MM.1S (cell line): Measurements from ENCODE around the gene CPLX1.
"Not testable (repeated sequence)": the region's sequence is repeated elsewhere in the genome, so short reads cannot be mapped to it uniquely, and the experiment has no call there.

Experiments
- DNase-seq: peaks from one replicate; pipeline ENCODE4 v3.0.0-alpha.2; 2015
- H2AFZ ChIP-seq: fragments of 300-600 bp; sonication (generic); 2 replicates; pipeline ENCODE4 v1.6.0; 2016; ENCODE audit warnings: antibody characterized with exemption, low read length
- H3F3A ChIP-seq: fragments of 300-600 bp; sonication (generic); 2 replicates; pipeline ENCODE4 v1.6.1; 2016; ENCODE audit warnings: mild to moderate bottlenecking, antibody characterized with exemption, low read length, moderate library complexity, mixed read lengths; ENCODE audit not compliant: insufficient read depth
- H3K27ac ChIP-seq: fragments of 300-600 bp; sonication (generic); 2 replicates; pipeline ENCODE4 v1.5.1; 2016; ENCODE audit warnings: mild to moderate bottlenecking, low read length
- H3K27me3 ChIP-seq: fragments of 300-600 bp; sonication (generic); replicated peaks from 2 replicates; pipeline ENCODE4 v1.6.0; 2016; ENCODE audit warnings: low read length; ENCODE audit not compliant: insufficient read depth
- H3K36me3 ChIP-seq: fragments of 300-600 bp; sonication (generic); replicated peaks from 2 replicates; pipeline ENCODE4 v1.6.1; 2016; ENCODE audit warnings: mild to moderate bottlenecking, low read length, mixed read lengths; ENCODE audit not compliant: insufficient read depth
- H3K4me1 ChIP-seq: fragments of 300-600 bp; sonication (generic); 2 replicates; pipeline ENCODE4 v1.6.1; 2016; ENCODE audit warnings: low read length, mixed read lengths
- H3K4me2 ChIP-seq: fragments of 300-600 bp; sonication (generic); 2 replicates; pipeline ENCODE4 v1.6.0; 2016; ENCODE audit warnings: low read depth, low read length
- H3K4me3 ChIP-seq: fragments of 300-600 bp; sonication (generic); 2 replicates; pipeline ENCODE4 v1.5.1; 2016; ENCODE audit warnings: low read length, mixed read lengths
- H3K79me2 ChIP-seq: fragments of 300-600 bp; sonication (generic); 2 replicates; pipeline ENCODE4 v1.6.1; 2016; ENCODE audit warnings: mixed run types, low read length, mixed read lengths
- H3K9ac ChIP-seq: fragments of 300-600 bp; sonication (generic); 2 replicates; pipeline ENCODE4 v1.6.1; 2016; ENCODE audit warnings: low read length, mixed read lengths
- H3K9me2 ChIP-seq: fragments of 300-600 bp; sonication (generic); replicated peaks from 2 replicates; pipeline ENCODE4 v1.6.1; 2016; ENCODE audit warnings: mild to moderate bottlenecking, low read length, mixed read lengths; ENCODE audit not compliant: insufficient read depth
- H3K9me3 ChIP-seq: fragments of 300-600 bp; sonication (generic); replicated peaks from 2 replicates; pipeline ENCODE4 v1.6.1; 2016; ENCODE audit warnings: mild to moderate bottlenecking, low read length, mixed read lengths; ENCODE audit not compliant: insufficient read depth
- H4K20me1 ChIP-seq: fragments of 300-600 bp; sonication (generic); 2 replicates; pipeline ENCODE4 v1.6.1; 2016; ENCODE audit warnings: mild to moderate bottlenecking, low read length, moderate library complexity, mixed read lengths; ENCODE audit not compliant: insufficient read depth
- EZH2 ChIP-seq: fragments of 300-600 bp; sonication (generic); optimal IDR thresholded peaks from 2 replicates; pipeline ENCODE3; 2017; ENCODE audit warnings: low read depth, mild to moderate bottlenecking, antibody characterized with exemption, low read length, mixed read lengths
- EZH2phosphoT487 ChIP-seq: fragments of 300-600 bp; sonication (generic); IDR thresholded peaks from 2 replicates; pipeline ENCODE4 v1.6.1; 2018; ENCODE audit warnings: antibody characterized with exemption, low read length
- TF ChIP-seq, protein P1 (sequence below): fragments of 300-600 bp; sonication (generic); IDR thresholded peaks from 2 replicates; pipeline ENCODE4 v1.5.1; 2016; ENCODE audit warnings: antibody characterized with exemption, low read length, mixed read lengths

CPLX1 gene

DNA sequence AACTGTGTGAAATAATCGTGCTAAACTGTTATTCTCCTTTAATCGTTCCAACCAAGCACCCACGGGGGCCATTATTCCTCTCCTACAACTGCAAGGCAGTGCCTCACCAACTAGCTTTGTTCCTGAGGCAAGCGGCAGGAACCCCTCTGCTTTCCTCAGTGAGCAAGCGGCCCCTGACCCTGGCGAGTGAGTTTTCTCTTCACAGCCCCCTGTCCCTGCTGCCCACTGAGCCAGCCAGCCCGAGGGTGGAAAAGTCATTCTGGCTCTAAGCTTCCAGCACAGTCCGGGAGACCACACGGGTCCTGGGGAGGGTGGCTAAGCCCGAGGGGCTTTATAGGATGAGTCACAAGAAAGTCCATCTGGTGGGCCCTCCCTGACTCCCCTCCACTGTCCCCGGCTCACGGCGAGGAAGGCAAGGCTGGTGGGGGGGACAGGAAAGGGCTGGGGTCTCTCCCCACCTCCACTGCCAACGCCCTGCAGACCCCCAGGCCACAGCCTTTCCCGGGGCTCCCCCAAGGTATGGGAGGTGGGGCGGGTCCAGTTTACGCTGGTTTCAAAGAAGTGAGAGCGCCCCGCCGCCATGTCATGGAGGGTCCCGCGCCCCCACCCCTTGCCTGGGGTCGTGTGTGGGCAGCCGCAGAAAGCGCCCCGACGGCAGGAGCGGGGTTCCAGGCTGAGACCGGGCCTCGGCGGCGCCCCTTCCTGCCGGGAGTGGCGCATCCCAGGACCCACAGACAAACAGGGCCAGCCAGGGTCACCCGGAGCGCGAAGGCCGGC, 45.0 kb downstream of the CPLX1 start:
- H2AFZ ChIP-seq = peak overlapping the region; percentile 75
- no peaks in the 10 kb centered on the region for H3K27me3 ChIP-seq
- peaks cover 20% of the 10 kb centered on the region for H3K36me3 ChIP-seq
- H3K9me2 ChIP-seq = no peaks in the 10 kb centered on the region
- H3K79me2 ChIP-seq = peaks cover 46% of the 10 kb centered on the region
- H3F3A ChIP-seq = no peaks in the 10 kb centered on the region
- H3K9me3 ChIP-seq = no peaks in the 10 kb centered on the region; the same call in 1 of the 2 replicates
- DNase-seq = peak; percentile 6
- H3K4me3 ChIP-seq = peak overlapping the region; percentile 98
- H3K27ac ChIP-seq = peak overlapping the region; percentile 81; the same call in 1 of the 2 replicates
- peak overlapping the region; percentile 96 for H3K9ac ChIP-seq
- no peaks in the 10 kb centered on the region for H3K4me1 ChIP-seq
- peak overlapping the region; percentile 90 for H3K4me2 ChIP-seq
- no peaks in the 10 kb centered on the region for H4K20me1 ChIP-seq
- no peak for TF ChIP-seq EZH2phosphoT487
- TF ChIP-seq, protein P1, sequence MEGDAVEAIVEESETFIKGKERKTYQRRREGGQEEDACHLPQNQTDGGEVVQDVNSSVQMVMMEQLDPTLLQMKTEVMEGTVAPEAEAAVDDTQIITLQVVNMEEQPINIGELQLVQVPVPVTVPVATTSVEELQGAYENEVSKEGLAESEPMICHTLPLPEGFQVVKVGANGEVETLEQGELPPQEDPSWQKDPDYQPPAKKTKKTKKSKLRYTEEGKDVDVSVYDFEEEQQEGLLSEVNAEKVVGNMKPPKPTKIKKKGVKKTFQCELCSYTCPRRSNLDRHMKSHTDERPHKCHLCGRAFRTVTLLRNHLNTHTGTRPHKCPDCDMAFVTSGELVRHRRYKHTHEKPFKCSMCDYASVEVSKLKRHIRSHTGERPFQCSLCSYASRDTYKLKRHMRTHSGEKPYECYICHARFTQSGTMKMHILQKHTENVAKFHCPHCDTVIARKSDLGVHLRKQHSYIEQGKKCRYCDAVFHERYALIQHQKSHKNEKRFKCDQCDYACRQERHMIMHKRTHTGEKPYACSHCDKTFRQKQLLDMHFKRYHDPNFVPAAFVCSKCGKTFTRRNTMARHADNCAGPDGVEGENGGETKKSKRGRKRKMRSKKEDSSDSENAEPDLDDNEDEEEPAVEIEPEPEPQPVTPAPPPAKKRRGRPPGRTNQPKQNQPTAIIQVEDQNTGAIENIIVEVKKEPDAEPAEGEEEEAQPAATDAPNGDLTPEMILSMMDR = no peak
- TF ChIP-seq EZH2 = no peak

DNA sequence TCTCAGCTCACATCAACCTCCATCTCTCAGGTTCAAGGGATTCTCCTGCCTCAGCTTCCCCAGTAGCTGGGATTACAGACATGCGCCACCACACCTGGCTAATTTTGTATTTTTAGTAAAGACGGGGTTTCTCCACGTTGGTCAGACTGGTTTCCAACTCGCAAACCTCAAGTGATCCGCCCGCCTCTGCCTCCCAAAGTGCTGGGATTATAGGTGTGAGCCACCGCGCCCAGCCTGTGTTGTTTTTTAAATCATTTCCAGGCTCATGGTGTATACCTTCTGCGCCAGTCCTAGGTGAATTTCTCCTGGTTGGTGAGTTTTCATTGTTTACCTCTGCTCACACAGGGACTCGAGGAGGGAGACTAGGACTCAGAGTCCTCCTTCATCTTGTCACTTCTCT, 45.7 kb downstream of the CPLX1 start:
- Histone ChIP-seq H3K36me3 (peaks cover 20% of the 10 kb centered on the region), H3K4me2 (peak overlapping the region; percentile 90; the same call in 1 of the 2 replicates), H3K79me2 (peaks cover 53% of the 10 kb centered on the region)
- DNase-seq, H3K9me3 ChIP-seq, H3K9ac ChIP-seq, H3K9me2 ChIP-seq, H4K20me1 ChIP-seq, H3F3A ChIP-seq, H2AFZ ChIP-seq, H3K4me1 ChIP-seq, H3K4me3 ChIP-seq, H3K27me3 ChIP-seq, H3K27ac ChIP-seq: not testable (repeated sequence)

DNA sequence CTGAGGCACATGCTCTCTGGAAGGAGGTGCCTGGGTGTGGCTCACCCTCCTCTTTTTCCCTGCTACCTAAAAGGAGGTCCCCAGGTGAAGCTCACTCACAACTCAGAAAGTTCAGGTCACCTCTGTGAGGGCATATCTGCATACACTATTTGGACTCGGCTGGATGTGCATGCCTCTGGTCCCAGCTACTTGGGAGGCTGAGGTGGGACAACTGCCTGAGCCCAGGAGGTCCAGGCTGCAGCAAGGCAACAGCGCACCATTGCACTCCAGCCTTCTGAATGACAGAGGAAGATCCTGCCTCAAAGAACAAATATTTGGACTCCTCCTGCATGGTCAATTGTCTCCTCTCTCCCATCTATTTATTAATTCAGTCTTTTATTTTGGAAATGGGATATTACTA, 46.4 kb downstream of the CPLX1 start:
- no peak overlapping the region for H3K27ac ChIP-seq
- H3K4me1 ChIP-seq = no peaks in the 10 kb centered on the region
- no peaks in the 10 kb centered on the region; the same call in 1 of the 2 replicates for H3K9me3 ChIP-seq
- H3K36me3 ChIP-seq = peaks cover 20% of the 10 kb centered on the region
- no peak overlapping the region for H3K4me3 ChIP-seq
- H3K4me2 ChIP-seq = no peak overlapping the region
- H2AFZ ChIP-seq = no peak overlapping the region
- DNase-seq = no peak
- no peaks in the 10 kb centered on the region for H3K27me3 ChIP-seq
- no peaks in the 10 kb centered on the region for H4K20me1 ChIP-seq
- H3K9me2 ChIP-seq = no peaks in the 10 kb centered on the region
- H3F3A ChIP-seq = no peaks in the 10 kb centered on the region
- TF ChIP-seq, protein P1 = no peak
- TF ChIP-seq EZH2 (no peak), EZH2phosphoT487 (no peak)
- no peak overlapping the region for H3K9ac ChIP-seq
- peaks cover 59% of the 10 kb centered on the region for H3K79me2 ChIP-seq
